OCI-LY3 (cell line): Measurements from ENCODE around the gene PNPLA2.

Experiments used
- CTCF ChIP-seq: fragments of 200-600, 300-600 bp; sonication (generic); IDR thresholded peaks from 2 replicates; pipeline ENCODE4 v1.5.1; 2014; ENCODE audit warnings: antibody characterized with exemption, low read length, low read depth
- EZH2phosphoT487 ChIP-seq: fragments of 200-600 bp; shearing (Covaris generic); IDR thresholded peaks from 2 replicates; pipeline ENCODE4 v1.6.1; 2018; ENCODE audit warnings: antibody characterized with exemption, mixed run types, low read depth

GRCh38 chr11:833114-833791 lies 14.5 kb downstream of the PNPLA2 start:
- TF ChIP-seq CTCF = no peak
- no peak for TF ChIP-seq EZH2phosphoT487
